Measurements from ENCODE around the gene CALHM5. TPM values are rescaled to one million over a fixed set of nuclear protein-coding genes. Genes with fewer than 3 reads are reported as not detected.
A peak's percentile ranks its signal among the peaks of the same experiment; 100 is the strongest.

CALHM5 gene
- total and polyA plus RNA-seq, 8 donors, result under 0.01 to 4.2 (median 0.22) TPM

- no peaks in the 10 kb centered on the region for H3K9me3 ChIP-seq
- peaks cover 0 to 4% (median 0%) of the 10 kb centered on the region in 3 donors for H3K27me3 ChIP-seq
- TF ChIP-seq EP300 (IDR thresholded peaks at IDR 0.05), result no peak
- TF ChIP-seq CTCF (IDR thresholded peaks at IDR 0.05), result no peak
- no peak for TF ChIP-seq POLR2A (IDR thresholded peaks at IDR 0.05)
- no peak for TF ChIP-seq POLR2AphosphoS5 (IDR thresholded peaks at IDR 0.05)
- intact Hi-C loops (cut with DNase I; ENCODE audit: low total_unique reads), result no loop called here
- H3K36me3 ChIP-seq, result no peaks in the 10 kb centered on the region
- no peak overlapping the region for H3K4me3 ChIP-seq
- H3K27ac ChIP-seq, result no peak overlapping the region
- H3K4me1 ChIP-seq, result peaks cover 0 to 18% (median 2%) of the 10 kb centered on the region in 4 donors
- 70 to 88% (median 85%) methylated on average over 2 of the region's 2 CpGs for WGBS, 5 donors
- DNase-seq, result no peak
These were observed 48.7 kb downstream of the CALHM5 start for GRCh38 chr6:116560130-116560529.

- TF ChIP-seq POLR2A (IDR thresholded peaks at IDR 0.05) (no peak), POLR2AphosphoS5 (IDR thresholded peaks at IDR 0.05) (no peak), CTCF (IDR thresholded peaks at IDR 0.05) (peak in 5 of 7 experiments; percentile 68 to 95 (median 90)), EP300 (IDR thresholded peaks at IDR 0.05) (no peak)
- peaks cover 0 to 4% (median 0%) of the 10 kb centered on the region in 3 donors for H3K27me3 ChIP-seq
- peak; percentile 78 to 90 for DNase-seq
- no peaks in the 10 kb centered on the region for H3K36me3 ChIP-seq
- H3K4me3 ChIP-seq, result peak overlapping the region in 1 of 4 donors; percentile 11
- intact Hi-C loops (cut with DNase I; ENCODE audit: low total_unique reads), result no loop called here
- H3K4me1 ChIP-seq, result peaks cover 0 to 18% (median 4%) of the 10 kb centered on the region in 4 donors
- WGBS, 5 donors, result 44 to 54% (median 49%) methylated on average over 9 of the region's 9 CpGs
- H3K9me3 ChIP-seq, result no peaks in the 10 kb centered on the region
- no peak overlapping the region for H3K27ac ChIP-seq
These were observed 50.1 kb downstream of the CALHM5 start for GRCh38 chr6:116561377-116562018.

GRCh38 chr6:116562019-116562403, 50.6 kb downstream of the CALHM5 start:
- Histone ChIP-seq H3K9me3 (no peaks in the 10 kb centered on the region), H3K4me3 (no peak overlapping the region), H3K27ac (no peak overlapping the region), H3K36me3 (no peaks in the 10 kb centered on the region), H3K4me1 (peaks cover 0 to 18% (median 4%) of the 10 kb centered on the region in 4 donors), H3K27me3 (peaks cover 0 to 4% (median 0%) of the 10 kb centered on the region in 3 donors)
- WGBS, 5 donors, result 85 to 92% (median 88%) methylated on average over 4 of the region's 4 CpGs
- intact Hi-C loops (cut with DNase I; ENCODE audit: low total_unique reads), result no loop called here
- no peak for TF ChIP-seq EP300 (IDR thresholded peaks at IDR 0.05)
- no peak for TF ChIP-seq POLR2A (IDR thresholded peaks at IDR 0.05)
- no peak for TF ChIP-seq POLR2AphosphoS5 (IDR thresholded peaks at IDR 0.05)
- no peak for TF ChIP-seq CTCF (IDR thresholded peaks at IDR 0.05)
- no peak for DNase-seq

- no peak overlapping the region for H3K4me3 ChIP-seq
- intact Hi-C loops (cut with DNase I; ENCODE audit: low total_unique reads), result no loop called here
- no peaks in the 10 kb centered on the region for H3K9me3 ChIP-seq
- no peak for TF ChIP-seq CTCF (IDR thresholded peaks at IDR 0.05)
- no peak for TF ChIP-seq POLR2A (IDR thresholded peaks at IDR 0.05)
- H3K36me3 ChIP-seq, result no peaks in the 10 kb centered on the region
- DNase-seq, result peak in 1 of 2 donors; percentile 54
- WGBS, 5 donors, result 21 to 41% (median 32%) methylated on average over 3 of the region's 3 CpGs
- H3K4me1 ChIP-seq, result peaks cover 0 to 18% (median 4%) of the 10 kb centered on the region in 4 donors
- no peak overlapping the region for H3K27ac ChIP-seq
- H3K27me3 ChIP-seq, result peaks cover 0 to 4% (median 0%) of the 10 kb centered on the region in 3 donors
These were observed 51.2 kb downstream of the CALHM5 start for GRCh38 chr6:116562614-116563013.
